GM19023 (cell line): Measurements from ENCODE around the gene LOXL4.

ENCODE experiments used
- ATAC-seq: cut with Tn5 transposase; IDR thresholded peaks from one replicate; pipeline ENCODE4 v1.9.1; 2021; ENCODE audit warnings: mild to moderate bottlenecking, moderate library complexity; ENCODE audit not compliant: unreplicated experiment

Gene LOXL4

GRCh38 chr10:98295401-98295811, 27.4 kb upstream of the LOXL4 start:
- ATAC-seq, result no peak

- ATAC-seq, result no peak
Measured at GRCh38 chr10:98294270-98294627, 26.3 kb upstream of the LOXL4 start.

GRCh38 chr10:98293550-98294269, 25.7 kb upstream of the LOXL4 start:
- no peak for ATAC-seq

- no peak for ATAC-seq
Measured at GRCh38 chr10:98292971-98293370, 25.0 kb upstream of the LOXL4 start.

GRCh38 chr10:98289802-98290209, 21.8 kb upstream of the LOXL4 start:
- ATAC-seq, result no peak

- ATAC-seq, result no peak
Measured at GRCh38 chr10:98287321-98287720, 19.3 kb upstream of the LOXL4 start.

GRCh38 chr10:98286419-98286818, 18.4 kb upstream of the LOXL4 start:
- no peak for ATAC-seq

GRCh38 chr10:98285416-98285815, 17.4 kb upstream of the LOXL4 start:
- ATAC-seq, result no peak

GRCh38 chr10:98276311-98276710, 8.3 kb upstream of the LOXL4 start:
- no peak for ATAC-seq

- no peak for ATAC-seq
Measured at GRCh38 chr10:98274562-98274961, 6.6 kb upstream of the LOXL4 start.

- ATAC-seq, result no peak
Measured at GRCh38 chr10:98273057-98273850, 5.3 kb upstream of the LOXL4 start.

- no peak for ATAC-seq
Measured at GRCh38 chr10:98272656-98273055, 4.7 kb upstream of the LOXL4 start.

- ATAC-seq, result no peak
Measured at GRCh38 chr10:98272245-98272644, 4.3 kb upstream of the LOXL4 start.

- ATAC-seq, result no peak
Measured at GRCh38 chr10:98270786-98271185, 2.8 kb upstream of the LOXL4 start.

- ATAC-seq, result no peak
Measured at GRCh38 chr10:98270073-98270740, 2.2 kb upstream of the LOXL4 start.

GRCh38 chr10:98269435-98269912, 1.5 kb upstream of the LOXL4 start:
- no peak for ATAC-seq

- no peak for ATAC-seq
Measured at GRCh38 chr10:98268694-98269431, 869 bp upstream of the LOXL4 start.

GRCh38 chr10:98267069-98267893, 713 bp downstream of the LOXL4 start:
- ATAC-seq, result no peak

GRCh38 chr10:98266647-98267046, 1.3 kb downstream of the LOXL4 start:
- ATAC-seq, result no peak
